Gastroesophageal sphincter (tissue), 4 donors: ENCODE data around the gene COX4I2. TPM values are rescaled to one million over a fixed set of nuclear protein-coding genes. Genes with fewer than 3 reads are reported as not detected.

Source experiments
- ATAC-seq: fragments of 150-250 bp; one replicate; pipeline ENCODE4 v1.9.1; 2016; ENCODE audit warnings: mild to moderate bottlenecking, moderate library complexity
- H3K27ac ChIP-seq, 4 donors: fragments of 200-600 bp; sonication (generic) in 3 of 4; 1 replicate in 3 of 4; 2 replicates in 1 of 4; pipeline ENCODE4 v1.5.1; 2016 to 2019
- H3K27me3 ChIP-seq: fragments of 200-600 bp; sonication (generic); one replicate; pipeline ENCODE4 v1.5.1; 2019
- H3K36me3 ChIP-seq, 2 donors: fragments of 200-600 bp; sonication (generic); one replicate each; pipeline ENCODE4 v1.5.1; 2019; ENCODE audit warnings: control low read depth in 1 of 2
- H3K4me1 ChIP-seq, 3 donors: fragments of 200-600 bp; sonication (generic); 1 replicate in 2 of 3; 2 replicates in 1 of 3; pipeline ENCODE4 v1.5.1; 2016 to 2019; ENCODE audit warnings: control low read depth in 2 of 3
- H3K4me3 ChIP-seq, 2 donors: fragments of 200-600 bp; sonication (generic); one replicate each; pipeline ENCODE4 v1.5.1; 2019; ENCODE audit warnings: mild to moderate bottlenecking in 1 of 2, moderate library complexity in 1 of 2
- H3K9me3 ChIP-seq, 3 donors: fragments of 200-600 bp; sonication (generic); one replicate each; pipeline ENCODE4 v1.5.1; 2017 to 2019; ENCODE audit warnings: control low read depth in 2 of 3
- CTCF ChIP-seq, 4 experiments: fragments of 200-600 bp in 2 of 4; fragments of 450-650 bp in 2 of 4; sonication (generic) in 1 of 4; IDR thresholded peaks; one replicate each; pipeline ENCODE4 v1.5.1; 2017 to 2019; ENCODE audit warnings: antibody characterized with exemption in 4 of 4, mild to moderate bottlenecking in 2 of 4, moderate library complexity in 2 of 4
- EP300 ChIP-seq: sonication (generic); formaldehyde crosslinking; IDR thresholded peaks from one replicate; pipeline ENCODE4 v1.6.1; 2017; ENCODE audit warnings: antibody characterized with exemption, mild to moderate bottlenecking
- POLR2A ChIP-seq, 2 donors: fragments of 450-650 bp; IDR thresholded peaks; one replicate each; pipeline ENCODE4 v1.6.1; 2017; ENCODE audit warnings: antibody characterized with exemption in 2 of 2, mild to moderate bottlenecking in 2 of 2, moderate library complexity in 1 of 2
- POLR2AphosphoS5 ChIP-seq: sonication (generic); formaldehyde crosslinking; IDR thresholded peaks from one replicate; pipeline ENCODE4 v1.6.1; 2017; ENCODE audit warnings: antibody characterized with exemption
- WGBS, 2 donors: methylation state at CpG; one replicate each; pipeline ENCODE4 v1.1.5; 2018; ENCODE audit warnings: low coverage in 1 of 2; 5-methylcytosine and 5-hydroxymethylcytosine counted together
- total RNA-seq, 4 donors: library from RNA; depleted of rRNA; stranded (reverse); fragments of >200 nt; gene quantifications; one replicate each; pipeline ENCODE4 v1.1.0, GENCODE V29; 2016

COX4I2 gene
- total RNA-seq, 4 donors from 2014 or later = 4.6 to 40.9 (median 12.1) TPM; not detected in 1

- Histone ChIP-seq H3K27me3 (no peaks in the 10 kb centered on the region), H3K4me1 (peaks cover 0 to 94% (median 10%) of the 10 kb centered on the region in 3 donors), H3K9me3 (no peaks in the 10 kb centered on the region), H3K4me3 (no peak overlapping the region), H3K27ac (no peak overlapping the region), H3K36me3 (peaks cover 0 to 50% of the 10 kb centered on the region in 2 donors)
- no peak for ATAC-seq
- WGBS, 2 donors = 81 to 91% methylated on average over 4 to 7 of the region's 7 CpGs
- no peak for TF ChIP-seq CTCF (IDR thresholded peaks at IDR 0.05)
- no peak for TF ChIP-seq POLR2AphosphoS5
- TF ChIP-seq EP300 = no peak
- no peak for TF ChIP-seq POLR2A (IDR thresholded peaks at IDR 0.05)
These were observed 42.8 kb downstream of the COX4I2 start for GRCh38 chr20:31680286-31681127.

GRCh38 chr20:31681128-31681727, 43.5 kb downstream of the COX4I2 start:
- no peak for ATAC-seq
- WGBS, 2 donors = 84 to 89% methylated on average over 5 to 7 of the region's 7 CpGs
- Histone ChIP-seq H3K4me1 (peaks cover 0 to 94% (median 3%) of the 10 kb centered on the region in 3 donors), H3K9me3 (no peaks in the 10 kb centered on the region), H3K27me3 (no peaks in the 10 kb centered on the region), H3K4me3 (no peak overlapping the region), H3K36me3 (peaks cover 0 to 49% of the 10 kb centered on the region in 2 donors), H3K27ac (no peak overlapping the region)
- TF ChIP-seq POLR2AphosphoS5 (no peak), CTCF (IDR thresholded peaks at IDR 0.05) (no peak), EP300 (no peak), POLR2A (IDR thresholded peaks at IDR 0.05) (no peak)

- Histone ChIP-seq H3K4me1 (peaks cover 0 to 94% (median 3%) of the 10 kb centered on the region in 3 donors), H3K4me3 (no peak overlapping the region), H3K27ac (no peak overlapping the region), H3K36me3 (peaks cover 0 to 45% of the 10 kb centered on the region in 2 donors), H3K27me3 (no peaks in the 10 kb centered on the region), H3K9me3 (no peaks in the 10 kb centered on the region)
- WGBS, 2 donors = 75 to 100% methylated on average over 2 to 3 of the region's 3 CpGs
- TF ChIP-seq CTCF (IDR thresholded peaks at IDR 0.05) (no peak), EP300 (no peak), POLR2A (IDR thresholded peaks at IDR 0.05) (no peak), POLR2AphosphoS5 (no peak)
- no peak for ATAC-seq
These were observed 44.1 kb downstream of the COX4I2 start for GRCh38 chr20:31681769-31682168.

GRCh38 chr20:31682352-31682751, 44.6 kb downstream of the COX4I2 start:
- WGBS, 2 donors = 93 to 95% methylated on average over 3 of the region's 3 CpGs
- no peak for TF ChIP-seq CTCF (IDR thresholded peaks at IDR 0.05)
- no peak for TF ChIP-seq EP300
- TF ChIP-seq POLR2AphosphoS5 = no peak
- TF ChIP-seq POLR2A (IDR thresholded peaks at IDR 0.05) = no peak

More at GRCh38 chr20:31682352-31682751, 44.6 kb downstream of the COX4I2 start:
- Histone ChIP-seq H3K9me3 (no peaks in the 10 kb centered on the region), H3K27ac (no peak overlapping the region), H3K36me3 (peaks cover 0 to 50% of the 10 kb centered on the region in 2 donors), H3K27me3 (no peaks in the 10 kb centered on the region), H3K4me1 (peaks cover 0 to 88% (median 3%) of the 10 kb centered on the region in 3 donors), H3K4me3 (no peak overlapping the region)
- no peak for ATAC-seq
